Tibial artery (tissue), 4 donors: Measurements from ENCODE around the gene INPP5D.

Source experiments
- DNase-seq, 2 donors: peaks; one replicate each; pipeline ENCODE4 v3.0.0-alpha.2; 2019
- H3K27ac ChIP-seq, 2 donors: fragments of 200-600 bp; sonication (generic) in 1 of 2; 1 replicate in 1 of 2; 2 replicates in 1 of 2; pipeline ENCODE4 v1.5.1; 2018 to 2019; ENCODE audit warnings: mild to moderate bottlenecking in 1 of 2
- H3K27me3 ChIP-seq, 2 donors: fragments of 200-600 bp; sonication (generic) in 1 of 2; one replicate each; pipeline versions ENCODE4 v1.5.1 to v1.6.0; 2016 to 2019
- H3K36me3 ChIP-seq, 3 donors: fragments of 200-600 bp; sonication (generic) in 2 of 3; one replicate each; pipeline ENCODE4 v1.5.1; 2016 to 2019; ENCODE audit warnings: mild to moderate bottlenecking in 2 of 3
- H3K4me1 ChIP-seq, 4 donors: fragments of 200-600 bp; sonication (generic) in 2 of 4; 1 replicate in 3 of 4; 2 replicates in 1 of 4; pipeline ENCODE4 v1.5.1; 2016 to 2019
- H3K4me3 ChIP-seq, 2 donors: fragments of 200-600 bp; sonication (generic) in 1 of 2; 1 replicate in 1 of 2; 2 replicates in 1 of 2; pipeline ENCODE4 v1.5.1; 2018 to 2019; ENCODE audit warnings: mild to moderate bottlenecking in 2 of 2
- H3K9me3 ChIP-seq, 3 donors: fragments of 200-600 bp; sonication (generic) in 1 of 3; one replicate each; pipeline ENCODE4 v1.5.1; 2016 to 2019
- intact Hi-C: fragments of 100-400 bp; cut with DNase I; formaldehyde crosslinking; loops from one replicate; pipeline ENCODE4 v1.15.0; 2023; ENCODE audit warnings: low total_unique reads
- TF ChIP-seq, protein P1 (sequence below), 2 experiments: fragments of 200-600 bp in 1 of 2; fragments of 450-650 bp in 1 of 2; IDR thresholded peaks; one replicate each; pipeline ENCODE4 v1.5.1; 2017 to 2019; ENCODE audit warnings: antibody characterized with exemption in 2 of 2, mild to moderate bottlenecking in 1 of 2, moderate library complexity in 1 of 2

INPP5D gene

DNA sequence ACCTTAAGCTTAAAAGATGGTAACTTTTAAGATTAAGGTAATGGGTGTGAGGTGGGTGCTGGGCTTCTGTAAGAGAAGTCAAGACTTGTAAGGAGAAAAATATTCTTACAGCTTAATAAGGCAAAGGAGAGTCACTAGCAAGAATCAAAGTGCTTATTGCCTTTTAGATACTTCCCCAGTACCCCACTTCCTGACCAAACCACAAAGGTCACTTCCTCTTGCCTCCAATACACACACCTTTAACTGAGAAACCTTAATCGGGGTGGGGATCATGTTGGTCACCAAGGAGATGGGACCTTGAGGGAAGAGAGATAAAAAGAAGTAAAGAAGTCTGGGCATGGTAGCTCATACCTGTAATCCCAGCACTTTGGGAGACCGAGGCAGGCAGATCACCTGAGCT is 180.8 kb downstream of the INPP5D start:
- intact Hi-C loops, result no loop called here
- Histone ChIP-seq H3K9me3 (peaks cover 0 to 5% (median 0%) of the 10 kb centered on the region in 3 donors), H3K27ac (no peak overlapping the region), H3K4me3 (no peak overlapping the region), H3K27me3 (no peaks in the 10 kb centered on the region), H3K4me1 (no peaks in the 10 kb centered on the region), H3K36me3 (no peaks in the 10 kb centered on the region)
- TF ChIP-seq, protein P1, sequence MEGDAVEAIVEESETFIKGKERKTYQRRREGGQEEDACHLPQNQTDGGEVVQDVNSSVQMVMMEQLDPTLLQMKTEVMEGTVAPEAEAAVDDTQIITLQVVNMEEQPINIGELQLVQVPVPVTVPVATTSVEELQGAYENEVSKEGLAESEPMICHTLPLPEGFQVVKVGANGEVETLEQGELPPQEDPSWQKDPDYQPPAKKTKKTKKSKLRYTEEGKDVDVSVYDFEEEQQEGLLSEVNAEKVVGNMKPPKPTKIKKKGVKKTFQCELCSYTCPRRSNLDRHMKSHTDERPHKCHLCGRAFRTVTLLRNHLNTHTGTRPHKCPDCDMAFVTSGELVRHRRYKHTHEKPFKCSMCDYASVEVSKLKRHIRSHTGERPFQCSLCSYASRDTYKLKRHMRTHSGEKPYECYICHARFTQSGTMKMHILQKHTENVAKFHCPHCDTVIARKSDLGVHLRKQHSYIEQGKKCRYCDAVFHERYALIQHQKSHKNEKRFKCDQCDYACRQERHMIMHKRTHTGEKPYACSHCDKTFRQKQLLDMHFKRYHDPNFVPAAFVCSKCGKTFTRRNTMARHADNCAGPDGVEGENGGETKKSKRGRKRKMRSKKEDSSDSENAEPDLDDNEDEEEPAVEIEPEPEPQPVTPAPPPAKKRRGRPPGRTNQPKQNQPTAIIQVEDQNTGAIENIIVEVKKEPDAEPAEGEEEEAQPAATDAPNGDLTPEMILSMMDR (IDR thresholded peaks at IDR 0.05), result no peak
- DNase-seq, result no peak

DNA sequence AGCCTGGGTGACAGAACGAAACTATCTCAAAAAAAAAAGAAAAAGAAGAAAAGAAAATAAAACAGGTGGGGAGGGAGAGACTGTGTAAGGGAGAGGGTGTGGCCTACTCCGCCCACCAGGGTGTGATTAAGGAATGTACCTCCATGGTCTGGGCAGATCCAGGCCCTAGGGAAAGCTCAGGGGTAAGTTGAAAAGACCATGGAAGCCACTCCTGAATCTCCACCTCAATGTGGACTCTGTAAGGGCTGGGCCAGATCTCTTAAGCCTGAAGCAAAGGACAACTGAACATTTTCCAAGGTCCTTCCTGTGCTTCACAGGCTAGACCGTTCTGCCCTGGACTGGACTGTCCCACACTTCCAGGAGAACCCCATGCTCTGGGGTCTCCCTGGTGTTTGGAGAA is 181.7 kb downstream of the INPP5D start:
- intact Hi-C loops, result no loop called here
- H3K27ac ChIP-seq, result no peak overlapping the region
- no peaks in the 10 kb centered on the region for H3K27me3 ChIP-seq
- H3K36me3 ChIP-seq, result no peaks in the 10 kb centered on the region
- peaks cover 0 to 5% (median 0%) of the 10 kb centered on the region in 3 donors for H3K9me3 ChIP-seq
- no peaks in the 10 kb centered on the region for H3K4me1 ChIP-seq
- DNase-seq, result no peak
- TF ChIP-seq, protein P1 (IDR thresholded peaks at IDR 0.05), result no peak
- no peak overlapping the region for H3K4me3 ChIP-seq

DNA sequence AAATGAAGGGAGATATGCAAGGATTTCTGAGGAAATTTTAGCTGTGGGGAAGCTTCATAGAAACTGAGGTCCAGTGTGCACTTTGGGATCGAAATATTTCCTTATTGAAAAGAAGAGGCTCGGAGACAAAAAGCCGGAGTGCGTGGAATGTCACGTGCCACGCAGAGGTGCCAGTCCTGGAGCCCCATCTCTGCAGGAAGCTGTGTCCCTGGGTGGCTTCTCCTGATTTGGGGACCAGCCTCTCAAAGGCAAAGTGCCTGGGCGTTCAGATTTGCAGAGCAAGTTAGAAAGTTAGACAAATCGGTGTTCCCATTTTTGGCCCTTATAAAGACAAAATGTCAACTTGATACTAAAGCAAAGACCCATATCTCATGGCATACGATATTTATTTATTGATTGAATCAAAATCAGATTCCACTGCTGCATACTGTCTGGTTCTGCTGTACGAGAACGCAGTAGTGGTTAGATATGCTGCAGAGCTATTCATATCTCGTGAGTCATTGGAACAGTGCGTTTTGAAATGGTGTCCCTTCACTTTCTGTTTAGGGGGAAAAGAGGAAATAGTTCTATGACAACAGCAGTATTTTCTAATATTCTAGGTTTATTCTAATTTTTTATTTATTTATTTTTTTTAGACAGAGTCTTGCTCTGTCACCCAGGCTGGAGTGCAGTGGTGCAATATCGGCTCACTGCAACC is 182.2 kb downstream of the INPP5D start:
- Histone ChIP-seq H3K4me3 (no peak overlapping the region), H3K4me1 (no peaks in the 10 kb centered on the region), H3K36me3 (no peaks in the 10 kb centered on the region), H3K27ac (no peak overlapping the region), H3K27me3 (no peaks in the 10 kb centered on the region), H3K9me3 (peaks cover 0 to 5% (median 0%) of the 10 kb centered on the region in 3 donors)
- TF ChIP-seq, protein P1 (IDR thresholded peaks at IDR 0.05), result no peak
- intact Hi-C loops, result no loop called here
- DNase-seq, result no peak

DNA sequence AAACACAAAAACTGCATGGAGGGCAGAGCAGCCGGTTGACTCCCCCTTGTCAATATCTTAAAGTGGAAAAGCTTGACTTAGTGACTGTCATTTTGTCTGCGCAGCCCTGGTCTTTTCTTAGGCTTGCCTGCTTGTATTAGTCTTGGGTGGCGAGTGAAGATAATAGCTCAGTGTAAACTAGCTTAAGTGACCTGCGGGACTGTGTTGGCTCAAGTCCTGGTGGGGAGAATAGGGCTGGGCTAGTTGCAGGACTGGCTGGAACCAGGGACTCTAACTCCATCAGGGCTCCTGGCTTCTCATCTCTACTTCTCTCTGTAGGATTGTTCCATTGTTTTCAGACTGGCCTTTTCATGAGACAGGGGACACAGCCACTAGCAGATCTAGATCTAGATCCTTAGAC is 183.2 kb downstream of the INPP5D start:
- H3K4me3 ChIP-seq, result no peak overlapping the region
- intact Hi-C loops, result no loop called here
- TF ChIP-seq, protein P1 (IDR thresholded peaks at IDR 0.05), result no peak
- H3K27ac ChIP-seq, result no peak overlapping the region
- H3K36me3 ChIP-seq, result no peaks in the 10 kb centered on the region
- H3K4me1 ChIP-seq, result no peaks in the 10 kb centered on the region
- no peak for DNase-seq
- peaks cover 0 to 5% (median 0%) of the 10 kb centered on the region in 3 donors for H3K9me3 ChIP-seq
- no peaks in the 10 kb centered on the region for H3K27me3 ChIP-seq

DNA sequence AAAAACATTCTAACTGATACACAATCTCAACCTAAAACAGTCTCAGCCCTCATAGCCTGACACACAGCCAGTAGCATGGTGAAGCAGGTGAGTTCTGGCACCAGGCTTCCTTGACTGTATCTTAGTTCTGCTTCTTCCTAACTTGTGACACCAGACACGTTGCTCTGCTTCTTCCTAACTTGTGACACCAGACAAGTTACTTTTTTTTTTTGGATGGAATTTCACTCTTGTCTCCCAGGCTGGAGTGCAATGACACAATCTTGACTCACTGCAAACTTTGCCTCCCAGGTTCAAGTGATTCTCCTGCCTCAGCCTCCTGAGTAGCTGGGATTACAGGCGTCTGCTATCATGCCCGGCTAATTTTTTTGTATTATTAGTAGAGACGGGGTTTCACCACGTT is 184.7 kb downstream of the INPP5D start:
- H3K27me3 ChIP-seq, result no peaks in the 10 kb centered on the region
- TF ChIP-seq, protein P1 (IDR thresholded peaks at IDR 0.05), result no peak
- H3K4me1 ChIP-seq, result no peaks in the 10 kb centered on the region
- no peak for DNase-seq
- intact Hi-C loops, result no loop called here
- no peak overlapping the region for H3K27ac ChIP-seq
- no peaks in the 10 kb centered on the region for H3K36me3 ChIP-seq
- H3K4me3 ChIP-seq, result no peak overlapping the region
- H3K9me3 ChIP-seq, result peaks cover 0 to 2% (median 0%) of the 10 kb centered on the region in 3 donors
